ENCODE results near the gene ROBO2.

- TF ChIP-seq CTCF (IDR thresholded peaks at IDR 0.05 in 8 of 11, conservative IDR thresholded peaks at IDR 0.05 in 3 of 11) = no peak
- TF ChIP-seq POLR2A (IDR thresholded peaks at IDR 0.05) = no peak
- TF ChIP-seq POLR2AphosphoS5 (IDR thresholded peaks at IDR 0.05) = no peak
Measured at GRCh38 chr3:77323626-77324025, 283.7 kb downstream of the ROBO2 start.
